ENCODE results near the gene TCIRG1. TPM values are rescaled to one million over a fixed set of nuclear protein-coding genes. Genes with fewer than 3 reads are reported as not detected.

TCIRG1 gene
- total and polyA plus RNA-seq, 2 of the 13 experiments (the other 11 are each of a cell fraction or from before 2014, with no cell fraction given) = 48.0 to 69.6 TPM

- peak; percentile 84; the same call in 1 of the 2 replicates for TF ChIP-seq AHDC1 (CRISPR knock-in tag; IDR thresholded peaks at IDR 0.05; ENCODE audit: borderline replicate concordance)
- no peak for TF ChIP-seq ZSCAN12 (CRISPR knock-in tag; IDR thresholded peaks at IDR 0.05)
- no peak for TF ChIP-seq ZFP62 (CRISPR knock-in tag; IDR thresholded peaks at IDR 0.05)
- no peak for TF ChIP-seq ZSCAN22 (CRISPR knock-in tag; IDR thresholded peaks at IDR 0.05)
- TF ChIP-seq PREB (CRISPR knock-in tag; IDR thresholded peaks at IDR 0.05) = no peak
- no peak for TF ChIP-seq ZNF615 (CRISPR knock-in tag; IDR thresholded peaks at IDR 0.05; ENCODE audit: borderline replicate concordance)
- peak; percentile 17; the same call in 1 of the 2 replicates for TF ChIP-seq ZNF572 (CRISPR knock-in tag; IDR thresholded peaks at IDR 0.05)
- no peak for TF ChIP-seq SMARCE1 (IDR thresholded peaks at IDR 0.05; ENCODE audit: borderline replicate concordance)
- TF ChIP-seq ZNF512B (CRISPR knock-in tag; IDR thresholded peaks at IDR 0.05; ENCODE audit: borderline replicate concordance) = no peak
- TF ChIP-seq MTF1 (CRISPR knock-in tag; IDR thresholded peaks at IDR 0.05) = no peak
- peak; percentile 95 for TF ChIP-seq ZNF430 (CRISPR knock-in tag; IDR thresholded peaks at IDR 0.05)
- peak; percentile 12 for TF ChIP-seq JARID2 (CRISPR knock-in tag; IDR thresholded peaks at IDR 0.05; ENCODE audit: insufficient replicate concordance)
- no peak for TF ChIP-seq ZNF510 (CRISPR knock-in tag; IDR thresholded peaks at IDR 0.05; ENCODE audit: low read depth)
- TF ChIP-seq ZNF678 (CRISPR knock-in tag; IDR thresholded peaks at IDR 0.05) = no peak
- TF ChIP-seq ATF3 (CRISPR knock-in tag; IDR thresholded peaks at IDR 0.05) = peak; percentile 79
- peak; percentile 68; the same call in 1 of the 2 replicates for TF ChIP-seq ZNF761 (CRISPR knock-in tag; conservative IDR thresholded peaks at IDR 0.05)
- TF ChIP-seq ZFP36L2 (CRISPR knock-in tag; IDR thresholded peaks at IDR 0.05) = no peak
- TF ChIP-seq ZNF674 (CRISPR knock-in tag; IDR thresholded peaks at IDR 0.05; ENCODE audit: low read depth) = no peak
- TF ChIP-seq KLF15 (CRISPR knock-in tag; IDR thresholded peaks at IDR 0.05; ENCODE audit: borderline replicate concordance) = no peak
- peak; percentile 35; the same call in 1 of the 2 replicates for TF ChIP-seq CEBPG (CRISPR knock-in tag; IDR thresholded peaks at IDR 0.05)
- TF ChIP-seq ZMAT5 (CRISPR knock-in tag; IDR thresholded peaks at IDR 0.05; ENCODE audit: borderline replicate concordance, low read depth) = no peak
These were observed 553 bp upstream of the TCIRG1 start (continued) for GRCh38 chr11:68038226-68038717.

Data from HepG2 (cell line).